ENCODE results near the gene CHST10.
"Not testable (repeated sequence)": the region's sequence is repeated elsewhere in the genome, so short reads cannot be mapped to it uniquely, and the experiment has no call there.

The CHST10 gene

DNA sequence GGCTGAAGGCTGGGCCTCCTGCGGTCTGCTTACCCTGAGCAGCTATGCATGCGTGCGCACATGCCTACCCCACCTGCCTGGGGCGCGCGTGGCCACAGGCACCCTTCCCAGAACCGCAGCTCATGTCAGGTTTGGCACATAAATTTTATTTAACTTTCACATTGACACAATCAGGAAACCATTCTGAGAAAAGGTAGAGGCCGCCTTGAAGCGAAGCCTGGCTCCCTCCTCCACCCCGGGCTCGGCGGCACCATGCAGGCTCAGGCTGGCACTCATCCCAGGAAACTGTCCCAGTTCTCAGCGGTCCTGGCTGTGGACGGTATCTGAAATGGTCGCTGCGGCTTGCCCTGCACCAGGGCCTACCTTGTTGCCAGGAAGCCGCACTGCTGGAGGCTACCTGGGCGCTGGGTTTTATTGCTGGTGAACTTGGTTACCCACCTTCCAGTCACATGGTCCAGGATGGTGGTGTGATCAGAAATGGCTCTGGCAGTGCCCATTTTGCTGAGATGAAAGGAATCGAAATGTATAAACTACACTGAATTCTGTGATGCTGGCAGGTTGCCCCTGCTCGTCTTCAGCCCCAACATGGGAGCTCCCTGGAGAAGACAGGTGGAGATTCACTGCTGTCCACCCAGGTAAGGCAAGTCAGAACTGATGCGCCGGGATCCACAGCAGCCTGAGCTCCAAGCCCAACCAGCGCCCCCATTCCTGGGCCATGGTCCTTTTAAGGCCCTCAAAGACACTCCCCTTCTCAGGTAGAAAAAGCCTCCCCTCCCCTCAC is 25.5 kb downstream of the CHST10 start:
- no peak for DNase-seq

DNA sequence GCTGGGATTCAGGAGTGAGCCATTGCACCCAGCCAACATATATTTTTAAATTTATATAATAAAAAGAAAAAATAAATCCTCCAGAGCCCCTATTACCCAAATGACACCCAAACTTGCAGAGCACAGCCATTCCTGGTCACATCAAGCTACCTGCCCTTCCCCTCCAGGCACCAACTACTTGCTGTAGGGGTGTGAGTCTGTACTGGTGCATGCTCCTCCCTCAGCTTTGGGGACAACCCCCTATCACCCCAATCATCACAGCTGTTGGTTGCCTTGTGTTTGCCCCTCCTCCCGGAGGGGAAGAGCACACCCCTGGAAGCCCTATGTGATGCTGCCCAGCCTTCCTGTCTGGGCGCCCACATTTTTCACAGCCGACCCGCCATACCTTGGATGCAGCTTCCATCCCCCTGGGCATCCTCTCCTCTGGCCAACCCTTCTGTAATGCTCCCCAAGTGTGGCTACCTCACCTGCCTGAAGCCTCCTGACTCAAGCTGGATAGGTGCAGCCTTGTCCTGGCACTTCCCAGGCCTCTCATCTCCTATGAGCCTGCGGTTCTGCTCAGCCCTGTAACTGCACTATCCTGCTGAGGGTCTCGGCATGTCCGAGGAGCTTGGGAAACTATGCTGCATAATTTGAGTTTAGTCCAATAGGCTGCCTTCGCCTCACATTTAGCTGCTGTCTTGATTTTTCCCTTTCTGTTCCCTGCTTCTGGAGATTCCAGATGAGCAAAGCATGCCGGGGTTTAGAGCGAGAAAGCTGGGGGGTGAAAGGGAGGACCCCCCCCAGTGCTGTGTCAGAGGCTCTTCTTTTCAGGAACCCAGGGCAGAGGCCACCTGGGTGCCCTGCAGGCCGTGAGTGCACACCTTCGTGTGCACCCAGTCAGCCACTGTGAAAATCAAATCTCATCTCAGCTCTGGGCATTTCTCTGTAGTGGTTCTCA is 27.2 kb downstream of the CHST10 start:
- DNase-seq = no peak

DNA sequence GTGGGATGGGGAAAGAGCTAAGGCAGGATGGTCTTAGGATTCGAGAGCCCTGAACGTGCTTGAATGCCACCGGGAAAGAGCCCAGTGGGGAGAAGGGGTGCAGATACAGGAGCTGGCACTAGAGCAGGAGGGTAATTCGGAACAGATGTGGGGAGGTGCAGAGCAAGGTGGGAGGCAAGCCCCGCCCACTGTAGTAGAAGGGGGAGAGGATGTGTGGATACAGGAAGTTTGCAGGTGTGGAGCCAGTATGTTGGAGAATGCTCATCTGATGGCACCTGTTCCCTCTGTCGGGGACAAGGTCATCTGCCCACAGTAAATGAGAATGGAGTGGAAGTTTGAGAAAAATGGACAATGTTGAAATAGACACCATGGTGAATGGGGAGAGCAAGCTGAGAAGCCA is 28.8 kb downstream of the CHST10 start:
- DNase-seq = no peak

DNA sequence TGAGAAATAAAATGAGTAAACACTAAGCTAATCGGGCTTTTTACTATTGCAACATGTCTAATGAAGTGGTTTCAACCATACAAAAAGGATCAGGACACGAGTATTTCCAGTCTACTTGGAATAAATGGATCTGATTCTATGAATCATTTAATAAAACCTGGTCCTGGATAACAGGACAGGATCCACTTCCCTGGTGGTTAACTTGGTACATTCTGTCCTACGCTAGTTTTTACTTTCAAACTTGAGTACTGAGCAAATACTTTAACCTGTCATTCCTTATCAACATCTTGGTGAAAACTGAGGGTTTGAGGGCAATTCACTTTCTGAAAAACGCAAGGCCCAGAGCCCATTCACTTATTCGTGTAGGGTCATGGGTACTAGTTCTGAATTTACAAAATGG is 33.5 kb downstream of the CHST10 start:
- no peak for DNase-seq

DNA sequence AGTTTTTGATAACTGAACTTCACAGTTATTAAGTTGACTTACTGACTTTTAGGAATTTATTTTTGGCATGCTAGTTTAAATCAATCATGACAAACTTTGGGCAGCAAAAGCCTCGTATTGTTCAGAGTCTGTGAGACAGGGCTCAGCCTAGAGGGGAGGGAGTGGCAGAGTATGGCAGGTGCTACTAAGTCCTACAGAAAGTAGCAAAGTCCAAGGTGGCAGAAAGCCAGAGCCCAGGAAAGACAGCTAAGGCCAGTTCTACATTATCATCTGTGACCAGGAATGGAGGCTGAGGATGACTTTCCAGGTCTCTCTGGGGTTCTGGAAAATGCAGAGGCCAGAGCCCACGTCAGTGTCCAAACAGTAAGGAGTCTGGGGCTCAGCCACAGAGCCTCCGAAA is 34.2 kb downstream of the CHST10 start:
- no peak for DNase-seq

DNA sequence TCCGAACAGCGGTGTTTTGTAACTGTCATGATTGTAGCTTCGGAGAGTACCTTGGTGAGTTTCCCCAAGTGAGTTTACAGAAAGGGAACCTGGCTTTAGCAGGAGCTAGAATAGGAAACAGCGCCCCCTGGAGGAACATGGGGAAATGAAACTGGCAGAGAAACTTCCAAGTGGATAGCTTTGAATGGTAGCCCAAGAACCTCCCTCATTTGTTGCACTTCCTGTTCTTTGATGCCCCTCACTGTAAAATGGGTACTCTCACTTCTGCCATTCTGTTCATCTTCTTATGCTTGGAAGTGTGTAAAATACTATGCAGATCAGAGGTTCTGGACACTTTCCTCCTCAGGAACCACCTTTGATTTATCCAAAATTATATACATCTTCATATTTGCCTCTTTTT is 36.2 kb downstream of the CHST10 start:
- DNase-seq = peak; percentile 73

DNA sequence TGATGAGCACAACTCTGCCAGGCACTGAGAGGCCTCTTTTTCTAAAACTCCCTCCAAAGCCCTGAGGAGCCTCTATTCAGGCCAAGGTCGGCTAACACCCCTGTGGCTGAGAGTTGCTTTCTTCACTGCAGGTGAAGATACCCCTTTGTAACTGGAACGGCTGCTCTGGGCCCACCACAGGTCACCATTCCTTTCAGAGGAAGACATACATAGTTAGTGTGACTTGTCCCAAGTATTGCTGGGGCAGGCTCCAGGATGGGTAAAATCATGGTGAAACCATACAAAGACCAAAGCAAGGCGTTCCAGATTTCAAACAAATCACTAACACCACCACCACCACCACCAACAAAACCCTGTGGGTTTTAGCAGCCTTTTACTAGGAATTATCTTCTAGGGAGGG is 36.8 kb downstream of the CHST10 start:
- no peak for DNase-seq

DNA sequence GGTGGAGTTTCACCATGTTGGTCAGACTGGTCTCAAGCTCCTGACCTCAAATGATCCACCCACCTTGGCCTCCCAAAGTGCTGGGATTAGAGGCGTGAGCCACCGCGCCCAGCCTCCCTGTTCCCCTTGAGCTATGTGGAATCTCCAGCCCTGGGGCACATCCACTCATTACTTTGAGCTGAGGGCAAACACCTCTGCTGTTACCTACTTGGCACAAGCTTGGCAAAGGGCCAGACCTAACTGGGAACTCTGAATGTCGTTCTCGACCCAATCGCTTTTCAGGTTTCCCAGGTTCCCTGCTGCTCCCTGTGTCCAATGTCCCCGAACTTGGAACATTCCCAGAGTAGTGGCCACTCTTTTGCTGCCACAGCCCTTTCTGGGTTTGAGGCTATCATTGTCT is 40.6 kb downstream of the CHST10 start:
- DNase-seq = no peak

DNA sequence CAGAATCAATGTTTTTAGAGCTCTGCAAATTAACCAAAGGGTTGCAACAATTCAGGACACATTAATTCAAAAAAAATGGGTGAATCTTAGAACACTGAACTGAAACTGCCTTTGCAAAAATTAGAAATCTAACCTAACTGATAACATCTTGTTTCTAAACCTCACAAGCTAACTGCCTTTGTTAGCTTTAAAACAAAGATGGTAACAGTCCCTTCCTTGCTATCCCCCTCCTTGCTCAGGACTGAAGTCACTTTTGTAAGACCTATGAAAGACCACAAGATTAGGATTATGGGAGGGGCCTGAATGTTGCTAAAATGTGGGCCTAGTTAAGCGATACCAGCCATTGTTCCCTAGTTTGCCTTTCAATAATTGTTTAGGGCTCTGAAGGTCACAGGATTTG is 50.3 kb downstream of the CHST10 start:
- DNase-seq = no peak

DNA sequence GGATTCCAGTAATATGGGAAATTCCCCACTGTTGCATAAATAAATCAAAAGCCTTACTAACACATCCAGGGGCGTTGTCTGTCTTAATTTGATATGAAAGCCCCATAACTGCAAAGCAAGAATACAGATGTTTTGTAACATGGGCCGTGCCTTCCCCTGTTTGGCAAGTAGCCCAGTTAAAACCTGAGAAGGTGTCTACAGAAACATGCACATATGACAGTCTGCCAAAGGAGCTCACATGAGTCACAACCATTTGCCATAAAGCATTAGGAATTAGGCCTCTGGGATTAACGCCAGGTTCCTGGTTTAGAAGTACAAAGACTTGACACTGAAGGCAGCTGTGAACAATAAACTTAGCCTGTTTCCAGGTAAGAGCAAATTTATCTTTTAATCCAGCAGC is 52.0 kb downstream of the CHST10 start:
- peak; percentile 94 for DNase-seq

DNA sequence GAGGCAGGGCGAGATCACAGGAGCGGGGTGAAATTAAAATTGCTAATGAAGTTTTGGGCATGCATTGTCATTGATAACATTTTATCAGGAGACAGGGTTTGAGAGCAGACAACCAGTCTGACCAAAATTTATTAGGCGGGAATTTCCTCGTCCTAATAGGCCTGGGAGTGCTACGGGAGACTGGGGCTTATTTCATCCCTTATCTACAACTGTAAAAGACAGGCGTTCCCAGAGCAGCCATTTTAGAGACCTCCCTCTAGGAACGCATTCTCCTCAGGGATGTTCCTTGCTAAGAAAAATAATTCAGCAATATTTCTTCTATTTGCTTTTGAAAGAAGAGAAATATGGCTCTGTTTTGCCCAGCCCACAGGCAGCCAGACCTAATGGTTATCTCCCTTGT is 55.2 kb downstream of the CHST10 start:
- not testable (repeated sequence) for DNase-seq

DNA sequence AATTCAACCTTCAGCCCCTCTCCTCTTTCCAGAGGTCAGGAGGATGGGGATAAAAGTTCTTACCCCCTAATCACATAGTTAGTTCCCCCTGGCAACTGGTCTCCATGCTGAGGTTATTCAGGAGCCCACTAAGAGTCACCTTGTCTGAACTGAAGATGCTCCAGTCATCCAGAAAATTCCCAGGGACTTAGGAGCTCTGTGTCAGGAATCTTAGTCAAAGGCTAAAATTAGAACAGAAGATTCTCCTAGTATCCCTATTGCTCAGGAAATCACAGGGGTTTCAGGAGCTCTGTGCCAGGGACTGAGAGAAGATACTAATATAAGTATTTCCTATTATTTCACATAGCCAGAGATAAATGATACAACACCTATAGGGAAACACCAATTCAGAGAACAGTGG is 57.9 kb downstream of the CHST10 start:
- no peak for DNase-seq

DNA sequence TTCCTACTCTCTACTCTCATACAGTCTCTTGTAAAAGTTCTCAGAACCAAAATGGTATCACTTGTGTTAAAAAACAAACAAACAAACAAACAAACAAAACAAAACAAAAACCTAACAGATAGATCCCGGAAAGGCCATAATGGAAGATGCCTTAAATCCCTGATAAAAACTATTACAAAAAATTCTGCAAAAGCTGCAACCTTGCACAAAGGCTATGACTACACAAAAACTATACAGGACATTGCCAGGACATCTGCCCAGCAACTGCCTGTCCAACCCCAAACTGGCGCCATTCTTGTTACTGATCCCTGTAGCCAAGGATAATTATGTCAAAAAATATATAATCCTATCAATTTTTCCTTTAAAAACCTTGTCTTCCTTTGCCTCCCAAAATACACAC is 58.9 kb downstream of the CHST10 start:
- DNase-seq = no peak

DNA sequence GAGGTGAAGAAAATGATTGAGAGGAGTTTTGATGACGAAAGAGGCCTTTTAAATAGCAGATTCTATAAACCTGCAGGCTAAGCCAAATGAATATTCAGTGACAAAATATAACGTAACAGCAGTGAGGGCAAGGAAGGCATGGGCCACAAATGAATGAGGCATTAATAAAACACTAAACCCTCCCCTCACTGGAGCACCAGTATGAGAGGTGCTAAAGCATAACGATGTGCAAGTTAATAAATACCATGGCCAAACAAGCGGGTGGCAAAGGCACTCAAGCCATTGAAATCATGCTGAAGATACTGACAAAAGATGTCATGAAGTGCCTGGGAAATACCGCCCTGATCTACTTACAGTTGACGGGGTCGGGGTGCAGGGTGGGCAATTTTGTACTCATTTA is 64.9 kb downstream of the CHST10 start:
- DNase-seq = no peak

DNA sequence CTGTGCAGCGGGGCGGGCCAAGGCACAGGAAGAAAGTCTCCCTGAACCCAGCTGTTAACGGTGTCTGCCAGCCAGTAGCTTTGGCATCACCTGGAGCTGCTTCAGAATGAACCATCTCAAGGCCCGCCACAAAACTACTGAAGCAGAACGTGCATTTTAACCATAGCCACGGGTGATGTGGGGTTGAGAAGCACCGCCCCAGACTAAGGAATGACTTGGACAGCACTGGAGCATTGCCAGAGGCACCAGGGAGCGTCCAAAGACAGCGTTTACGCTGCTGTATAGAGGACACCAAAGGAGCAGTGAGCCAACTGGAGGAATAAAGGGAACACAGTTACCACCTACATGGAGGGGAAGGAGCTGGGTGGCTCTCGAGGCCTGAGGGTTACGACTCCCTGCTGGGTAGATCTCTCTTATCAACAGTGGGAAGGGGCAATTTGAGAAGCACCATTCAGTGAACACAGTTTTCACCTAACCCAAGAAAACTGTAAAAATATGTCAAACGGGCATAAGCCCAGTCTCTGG is 66.7 kb downstream of the CHST10 start:
- peak; percentile 19 for DNase-seq

DNA sequence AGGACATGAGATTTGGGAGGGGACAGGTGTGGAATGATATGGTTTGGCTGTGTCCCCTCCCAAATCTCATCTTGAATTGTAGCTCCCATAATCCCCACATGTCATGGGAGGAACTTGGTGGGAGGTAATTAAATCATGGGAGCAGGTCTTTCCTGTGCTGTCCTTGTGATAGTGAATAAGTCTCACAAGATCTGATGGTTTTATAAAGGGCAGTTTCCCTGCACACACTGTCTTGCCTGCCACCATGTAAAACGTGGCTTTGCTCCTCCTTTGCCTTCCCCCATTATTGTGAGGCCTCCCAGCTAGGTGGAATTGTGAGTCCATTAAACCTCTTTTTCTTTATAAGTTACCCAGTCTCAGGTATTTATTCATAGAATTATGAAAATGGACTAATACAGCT is 72.3 kb downstream of the CHST10 start:
- DNase-seq = not testable (repeated sequence)

DNA sequence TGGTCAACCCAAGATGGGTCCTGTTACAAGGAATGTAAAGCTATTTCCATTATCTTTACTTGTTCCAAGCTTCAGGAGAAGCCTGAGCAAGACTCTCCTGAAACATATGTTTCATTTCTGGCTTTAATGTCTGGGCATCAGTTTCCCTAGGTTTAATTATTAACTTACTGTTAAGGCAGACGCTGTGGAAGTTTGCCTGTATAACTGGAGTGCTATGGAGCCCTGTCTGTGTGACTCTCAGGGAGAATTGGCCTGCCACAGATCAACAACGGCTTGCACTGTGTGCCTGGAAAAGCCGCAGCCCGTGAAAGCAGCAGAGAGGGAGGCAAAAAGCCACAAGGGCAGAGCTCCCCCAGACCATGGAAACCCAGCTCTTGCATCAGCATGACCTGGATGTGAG is 73.0 kb downstream of the CHST10 start:
- DNase-seq = no peak

DNA sequence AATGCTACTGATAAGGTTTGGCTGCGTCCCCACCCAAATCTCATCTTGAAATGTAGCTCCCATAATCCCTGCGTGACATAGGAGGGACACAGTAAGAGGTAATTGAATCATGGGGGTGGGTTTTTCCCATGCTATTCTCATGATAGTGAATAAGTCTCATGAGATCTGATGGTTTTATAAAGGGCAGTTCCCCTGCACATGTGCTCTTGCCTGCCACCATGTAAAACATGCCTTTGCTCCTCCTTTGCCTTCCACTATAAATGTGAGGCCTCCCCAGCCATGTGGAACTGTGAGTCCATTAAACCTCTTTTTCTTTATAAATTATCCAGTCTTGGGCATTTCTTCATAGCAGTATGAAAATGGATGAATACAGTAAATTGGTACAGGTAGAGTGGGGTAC is 75.0 kb downstream of the CHST10 start:
- not testable (repeated sequence) for DNase-seq

Measured in NCI-H2029 (cell line).